Effector CD8-positive, alpha-beta T cell (primary cell): ENCODE measurements around the gene FAM47A.

Experiments used
- DNase-seq: peaks from one replicate; lab custom pipeline; 2025; lab: John Stamatoyannopoulos, UW
- total RNA-seq, 4 experiments: gene quantifications; one replicate each; lab custom pipeline; 2026; lab: John Stamatoyannopoulos, UW

The FAM47A gene
- 0 reads per million in 4 experiments for total RNA-seq

DNA sequence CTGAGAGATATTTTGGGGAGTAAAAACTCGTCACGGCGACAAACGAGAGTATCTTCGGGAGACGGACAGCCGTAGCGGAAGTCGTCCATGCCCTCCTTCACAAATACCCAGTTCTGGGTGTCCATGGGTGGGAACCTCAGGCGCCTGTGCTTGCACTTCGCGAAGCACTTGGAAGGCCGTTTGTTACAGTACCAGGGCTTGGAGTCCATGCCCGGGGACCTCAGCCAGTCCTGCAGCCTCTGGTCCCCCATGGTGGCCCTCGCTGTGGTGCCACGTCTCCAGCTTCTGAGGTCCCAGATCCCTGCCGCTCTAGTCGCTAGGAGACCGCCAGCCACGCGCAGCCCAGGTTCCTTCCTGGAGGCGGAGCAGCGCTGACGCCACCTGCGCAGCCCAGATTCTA lies at the start of gene FAM47A:
Gene FAM47A (minus strand): TSS at position 287 of the 400 bp plus-strand sequence. CDS start 36 bp downstream, at position 251.
- DNase-seq = no peak

DNA sequence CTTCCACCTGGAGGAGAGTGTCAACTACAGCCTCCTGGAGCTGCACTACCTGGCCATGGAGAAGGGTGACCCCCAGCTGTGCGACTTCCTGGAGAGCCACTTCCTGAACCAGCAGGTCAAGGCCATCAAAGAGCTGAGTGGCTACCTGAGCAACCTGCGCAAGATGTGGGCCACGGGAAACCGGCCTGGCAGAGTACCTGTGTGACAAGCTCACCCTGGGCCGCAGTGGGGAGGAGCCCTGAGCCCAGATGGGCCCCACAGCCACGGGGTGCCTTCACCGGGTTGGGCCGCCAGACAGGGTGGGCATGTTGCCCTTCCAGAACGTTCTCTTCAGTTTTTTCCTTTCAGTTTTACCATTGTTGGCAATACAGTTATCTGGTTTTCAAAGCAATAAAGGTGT lies 15.2 kb upstream of the FAM47A start:
- no peak for DNase-seq

DNA sequence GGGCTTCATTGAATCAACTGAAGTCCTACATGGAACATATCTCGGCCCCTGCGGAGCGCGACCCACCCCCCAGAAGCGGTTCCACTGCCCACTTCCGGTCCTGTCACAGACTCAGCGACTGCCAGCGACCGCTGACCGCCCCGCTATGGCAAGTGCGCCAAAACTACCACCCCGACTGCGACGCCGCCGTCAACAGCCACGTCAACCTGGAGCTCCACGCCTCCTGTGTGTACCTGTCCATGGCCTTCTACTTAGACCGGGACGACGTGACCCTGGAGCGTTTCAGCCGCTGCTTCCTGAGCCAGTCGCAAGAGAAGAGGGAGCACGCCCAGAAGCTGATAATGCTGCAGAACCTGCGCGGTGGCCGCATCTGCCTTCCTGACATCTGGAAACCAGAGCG lies 14.8 kb upstream of the FAM47A start:
- no peak for DNase-seq

DNA sequence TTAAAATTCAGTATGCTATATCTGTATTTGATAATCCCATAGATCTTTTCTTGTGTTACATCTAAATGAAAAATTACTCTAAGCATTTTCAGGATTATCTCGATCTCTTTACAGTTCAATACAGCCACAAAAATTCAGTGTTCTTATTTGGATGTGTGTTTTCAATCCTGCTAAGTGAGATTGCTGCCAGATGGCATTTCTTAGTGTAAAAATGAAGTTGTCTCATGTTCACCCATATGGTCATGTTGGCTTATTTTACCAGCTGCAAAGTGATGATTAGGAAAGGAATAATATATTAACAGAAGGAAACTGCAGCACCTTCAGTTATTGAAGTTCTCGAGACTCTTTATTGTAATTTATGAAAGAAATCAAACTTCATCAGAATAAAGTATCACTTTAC lies 12.1 kb upstream of the FAM47A start:
- DNase-seq = no peak

DNA sequence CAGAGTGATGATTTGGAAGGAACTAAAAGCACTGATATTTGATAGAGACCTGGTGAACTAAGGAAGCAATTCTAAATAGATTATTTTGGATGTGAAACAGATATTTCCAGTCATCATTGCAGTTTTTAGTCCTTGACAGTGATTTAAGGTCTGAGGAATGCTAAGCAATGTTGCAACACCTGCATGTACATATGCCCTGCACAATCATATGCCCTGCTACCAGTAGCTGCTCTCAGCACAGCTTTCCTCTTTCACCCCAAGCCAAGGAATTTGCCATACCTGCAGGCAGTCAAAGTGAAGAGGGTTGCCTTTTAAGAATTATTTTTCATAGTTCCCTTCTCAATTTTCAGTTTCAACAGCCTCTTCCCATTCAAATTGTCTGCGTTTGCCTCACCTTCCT lies 8.7 kb upstream of the FAM47A start:
- no peak for DNase-seq

DNA sequence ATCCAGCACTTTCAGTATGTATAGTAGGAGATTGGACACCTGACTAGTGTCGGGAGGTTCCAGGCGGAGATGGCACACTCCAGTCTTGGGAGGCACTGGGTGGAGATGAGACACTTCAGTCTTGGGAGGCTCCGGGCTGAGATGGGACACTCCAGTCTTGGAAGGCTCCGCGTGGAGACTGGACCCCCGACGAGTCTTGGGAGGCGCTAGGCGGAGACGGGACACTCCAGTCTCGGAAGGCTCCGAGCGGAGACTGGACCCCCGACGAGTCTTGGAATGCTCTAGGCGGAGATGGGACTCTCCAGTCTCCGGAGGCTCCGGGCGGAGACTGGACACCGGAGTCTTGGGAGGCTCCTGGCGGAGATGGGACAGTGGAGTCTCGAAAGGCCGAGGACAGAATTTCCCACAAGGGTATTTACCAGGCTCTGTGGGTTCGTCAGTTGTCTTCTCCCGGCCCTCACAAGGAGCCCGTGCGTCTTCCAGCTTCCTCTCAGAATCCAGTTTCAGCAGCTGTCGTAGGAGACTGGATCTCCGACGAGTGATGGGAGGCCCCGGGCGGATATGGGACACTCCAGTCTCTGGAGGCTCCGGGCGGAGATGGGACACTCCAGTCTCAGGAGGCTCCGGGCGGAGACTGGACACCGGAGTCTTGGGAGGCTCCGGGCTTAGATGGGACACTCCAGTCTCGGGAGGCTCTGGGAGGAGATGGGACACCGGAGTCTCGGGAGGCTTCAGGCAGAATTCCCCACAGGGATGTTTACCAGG lies 952 bp downstream of the FAM47A start:
- no peak for DNase-seq

DNA sequence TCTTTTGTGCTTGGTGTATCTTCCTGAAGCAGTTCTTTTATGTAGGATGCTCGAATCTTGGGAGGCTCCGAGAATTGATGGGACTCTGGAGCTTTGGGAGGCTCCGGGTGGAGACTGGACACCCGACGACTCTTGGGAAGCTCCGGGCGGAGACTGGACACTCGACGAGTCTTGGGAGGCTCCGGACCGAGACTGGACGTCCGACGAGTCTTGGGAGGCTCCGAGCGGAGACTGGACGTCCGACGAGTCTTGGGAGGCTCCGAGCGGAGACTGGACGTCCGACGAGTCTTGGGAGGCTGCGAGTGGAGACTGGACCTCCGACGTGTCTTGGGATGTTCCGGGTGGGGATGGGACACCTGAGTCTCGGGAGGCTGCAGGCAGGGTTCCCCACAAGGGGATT lies 1.6 kb downstream of the FAM47A start:
- DNase-seq = no peak

DNA sequence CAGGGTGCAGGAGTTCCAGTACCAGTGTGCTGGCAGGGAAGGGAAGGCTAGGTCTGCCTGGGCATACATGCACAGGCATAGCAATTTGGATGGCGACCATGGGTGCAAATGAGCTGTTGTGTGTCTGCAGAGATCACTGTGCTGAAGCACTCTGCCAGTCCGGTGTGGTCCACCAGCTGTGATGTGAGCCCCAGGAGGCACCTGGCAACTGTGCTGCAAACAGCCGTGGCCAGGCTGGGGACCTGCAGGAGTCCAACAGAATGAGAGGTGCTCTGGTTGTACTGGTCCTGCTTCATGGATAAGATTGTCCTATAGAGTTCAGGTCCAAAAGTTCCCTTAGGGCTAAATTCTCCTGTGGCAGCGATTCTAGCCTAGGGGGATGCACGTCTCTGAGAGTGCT lies 6.1 kb downstream of the FAM47A start:
- DNase-seq = no peak

DNA sequence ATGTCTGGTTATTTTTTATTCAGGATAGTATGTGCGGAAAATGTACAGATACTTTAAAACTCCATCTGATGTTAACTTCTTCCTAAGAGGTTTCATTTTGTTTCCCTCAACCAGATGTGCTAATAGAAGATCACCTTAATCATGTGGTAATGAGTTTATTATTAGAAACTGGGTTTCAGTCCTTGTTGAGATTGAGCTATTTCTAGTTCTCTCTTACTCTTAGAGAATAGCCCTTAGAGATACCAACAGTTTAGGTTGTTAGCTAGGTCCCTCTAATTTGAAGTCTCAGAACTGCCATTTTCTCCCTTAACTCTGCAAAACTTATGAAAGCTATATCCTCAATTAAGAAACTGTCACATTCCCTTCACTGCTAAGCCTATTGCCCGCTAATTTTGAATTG lies 13.0 kb downstream of the FAM47A start:
- no peak for DNase-seq

DNA sequence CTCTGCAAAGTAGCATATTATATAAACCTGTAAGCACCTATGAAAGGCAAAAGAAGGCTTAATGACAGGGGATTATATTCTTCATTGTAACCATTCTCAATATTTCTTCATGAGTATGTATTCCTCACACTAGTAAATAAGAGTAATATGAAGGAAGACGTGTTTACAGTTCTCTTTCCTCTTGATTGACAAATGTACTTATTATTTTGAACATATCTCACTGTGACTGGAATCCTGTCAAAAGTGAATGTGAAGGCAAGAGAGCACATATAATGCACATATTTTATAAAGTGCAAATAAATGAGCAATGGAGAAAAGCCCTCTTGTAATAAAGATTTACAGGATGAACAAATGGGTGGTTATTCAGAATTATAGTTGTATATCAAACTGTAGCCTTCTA lies 19.7 kb downstream of the FAM47A start:
- DNase-seq = no peak
